Islet precursor cell (in vitro differentiated cells): ENCODE results near the gene C10orf90.

ENCODE experiments used
- DNase-seq: peaks from one replicate; pipeline ENCODE4 v3.0.0-alpha.2; 2018

Gene C10orf90

GRCh38 chr10:126528315-126528835 is 142.1 kb downstream of the C10orf90 start:
- no peak for DNase-seq

DNA sequence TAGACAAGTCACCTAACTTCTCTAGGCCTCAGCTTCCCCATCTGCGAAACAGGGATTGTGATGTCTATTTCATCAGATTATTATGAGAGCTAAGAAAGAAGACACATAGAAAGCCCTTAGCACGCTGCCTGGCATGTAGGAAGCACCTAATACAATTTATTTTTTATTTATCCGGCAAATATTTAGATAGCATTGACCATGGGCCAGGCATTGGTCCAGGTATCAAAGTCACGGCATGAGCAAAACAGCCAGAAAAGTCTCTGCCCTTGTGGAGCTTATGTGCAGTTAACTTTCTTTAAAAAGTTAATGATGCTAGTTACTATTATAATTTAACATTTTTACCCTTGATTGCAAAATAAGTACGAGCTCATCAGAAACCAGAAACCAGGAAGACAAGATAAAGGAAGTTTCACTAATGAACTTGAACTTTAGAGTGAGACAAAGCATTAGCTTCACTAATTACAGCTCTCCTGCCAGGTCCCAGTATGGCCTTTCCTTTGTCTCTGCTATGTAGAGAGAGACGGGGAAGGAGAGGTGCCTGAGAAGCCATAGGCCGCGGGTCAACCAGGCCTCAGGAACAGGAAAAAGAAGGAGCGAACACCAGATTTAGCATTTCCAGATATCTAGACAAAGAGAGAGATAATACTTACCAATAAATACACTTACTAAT is 142.7 kb downstream of the C10orf90 start:
- DNase-seq: no peak

DNA sequence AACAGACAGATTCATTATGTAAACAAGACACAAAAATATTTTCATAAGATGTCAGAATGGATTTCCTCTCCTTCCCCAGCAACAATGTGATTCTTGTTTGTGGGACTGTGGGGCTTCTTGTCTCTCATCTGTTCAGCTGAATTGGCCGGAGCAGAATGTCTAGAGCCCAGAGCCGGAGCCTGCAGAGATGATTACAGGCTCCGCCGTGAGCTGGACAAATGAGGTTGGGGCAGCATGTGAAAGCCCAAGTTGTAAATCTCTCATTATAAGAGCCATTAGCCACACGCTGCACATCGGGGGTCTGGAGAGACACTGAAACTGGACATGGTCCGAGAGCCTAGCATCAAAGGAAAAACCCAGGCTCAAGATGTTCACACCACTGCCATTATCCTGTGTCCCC is 145.2 kb downstream of the C10orf90 start:
- peak; percentile 62 for DNase-seq

- DNase-seq: no peak
These were observed 146.0 kb downstream of the C10orf90 start for GRCh38 chr10:126524526-126524925.

DNA sequence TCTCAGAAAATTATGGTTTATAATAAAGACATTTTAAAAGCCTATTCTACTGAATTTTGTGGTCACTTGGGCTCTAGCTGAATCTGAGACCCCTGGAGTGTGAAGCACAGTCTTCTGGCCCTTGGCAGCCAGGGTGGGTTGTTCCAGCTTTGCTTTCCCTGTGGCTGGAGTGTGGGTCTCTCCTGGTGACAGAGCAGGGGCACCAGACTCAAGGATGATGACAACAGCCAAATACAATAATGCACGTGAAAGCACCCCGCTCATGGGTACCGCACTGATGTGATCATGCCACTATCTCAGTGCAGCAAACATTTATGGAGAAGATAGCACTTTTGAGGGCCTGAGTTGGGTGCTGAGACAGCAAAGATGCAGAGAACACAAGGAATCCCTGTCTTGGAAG is 147.4 kb downstream of the C10orf90 start:
- no peak for DNase-seq

GRCh38 chr10:126521399-126521798 is 149.1 kb downstream of the C10orf90 start:
- no peak for DNase-seq

GRCh38 chr10:126520751-126521317 is 149.7 kb downstream of the C10orf90 start:
- no peak for DNase-seq

DNA sequence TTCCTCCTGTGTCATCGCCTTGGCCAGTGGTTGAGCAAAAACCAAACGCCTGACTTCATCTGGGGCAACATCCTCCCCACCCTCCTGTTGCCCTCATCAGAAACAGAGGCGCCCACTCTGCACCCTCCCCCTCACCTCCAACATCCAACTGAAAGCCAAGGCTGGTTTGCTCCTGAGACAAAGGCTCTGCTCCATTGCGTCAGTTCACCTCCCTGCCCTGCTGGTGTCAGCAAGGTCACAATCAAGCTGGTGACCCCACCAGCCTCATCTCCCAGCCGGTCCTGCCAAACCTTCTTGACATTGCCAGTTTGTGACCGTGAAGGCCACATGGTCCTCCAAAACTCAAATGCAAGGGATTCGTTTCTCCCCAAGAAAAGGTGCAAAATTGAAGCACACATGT is 150.5 kb downstream of the C10orf90 start:
- no peak for DNase-seq

- no peak for DNase-seq
These were observed 151.3 kb downstream of the C10orf90 start for GRCh38 chr10:126519185-126519584.

DNA sequence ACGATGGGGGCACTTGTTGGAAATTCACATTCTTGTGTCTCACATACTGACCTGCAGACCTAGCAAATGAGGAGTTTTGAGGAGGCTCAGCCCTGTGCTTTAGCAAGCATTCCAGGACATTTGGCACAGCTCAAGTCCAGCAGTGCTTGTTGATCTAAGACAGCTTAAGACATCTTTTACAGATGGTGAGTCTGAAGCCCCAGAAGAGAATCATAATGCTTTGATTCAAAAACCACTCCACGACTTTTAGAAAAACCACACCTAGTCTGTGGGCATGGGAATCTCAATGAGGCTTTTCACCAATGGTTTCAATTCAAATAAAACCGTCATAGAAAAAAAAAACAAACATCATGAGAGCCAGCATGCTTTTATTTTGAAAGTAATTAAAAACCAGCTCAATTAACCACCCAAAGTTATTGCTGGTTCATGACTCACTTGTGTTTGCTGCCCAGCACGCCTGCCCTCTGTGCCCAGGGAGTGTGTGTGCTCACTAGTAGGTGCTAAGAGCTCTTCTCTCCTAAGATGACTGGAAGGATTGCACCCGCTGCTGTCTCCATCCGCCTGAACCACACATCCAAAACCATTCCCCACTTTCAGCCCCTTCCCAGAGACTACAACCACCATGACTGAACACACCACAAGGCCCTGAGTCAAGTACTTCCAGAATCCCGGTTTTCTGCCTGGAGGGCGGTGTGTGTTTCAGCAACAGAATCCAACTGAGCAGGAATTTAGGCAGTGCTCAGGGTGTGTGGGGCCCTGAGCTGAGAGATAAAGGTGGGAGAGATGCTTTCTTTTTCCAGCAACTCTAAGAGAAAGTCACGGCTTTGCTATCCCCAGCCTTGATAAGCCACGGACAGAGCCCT is 152.0 kb downstream of the C10orf90 start:
- DNase-seq: peak; percentile 64

GRCh38 chr10:126516515-126516914 is 154.0 kb downstream of the C10orf90 start:
- DNase-seq: no peak

DNA sequence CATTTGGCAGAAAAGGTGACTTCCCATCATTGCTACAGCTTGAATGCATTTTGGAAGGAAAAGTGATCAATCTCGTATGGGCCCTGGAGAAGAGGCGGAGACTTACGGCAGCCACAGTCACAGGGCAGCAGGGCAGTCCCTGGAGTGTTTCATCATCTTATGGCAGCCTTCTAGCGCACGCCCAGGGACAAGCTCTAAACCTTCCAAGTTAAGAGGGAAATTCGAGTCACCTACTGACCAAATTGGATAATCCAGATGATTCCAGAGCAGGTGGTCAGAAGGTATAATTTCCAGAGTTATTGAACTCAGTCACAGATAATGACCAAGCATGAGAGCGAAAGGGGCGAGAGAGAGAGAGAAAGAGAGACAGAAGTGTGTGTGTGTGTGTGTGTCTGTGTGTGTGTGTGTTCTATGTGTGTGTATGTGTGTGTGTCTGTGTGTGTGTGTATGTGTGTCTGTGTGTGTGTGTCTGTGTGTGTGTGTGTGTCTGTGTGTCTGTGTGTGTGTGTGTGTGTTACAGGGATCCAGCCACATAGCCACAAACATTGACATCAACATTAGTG is 158.5 kb downstream of the C10orf90 start:
- peak; percentile 44 for DNase-seq

GRCh38 chr10:126509182-126509581 is 161.3 kb downstream of the C10orf90 start:
- DNase-seq: no peak

DNA sequence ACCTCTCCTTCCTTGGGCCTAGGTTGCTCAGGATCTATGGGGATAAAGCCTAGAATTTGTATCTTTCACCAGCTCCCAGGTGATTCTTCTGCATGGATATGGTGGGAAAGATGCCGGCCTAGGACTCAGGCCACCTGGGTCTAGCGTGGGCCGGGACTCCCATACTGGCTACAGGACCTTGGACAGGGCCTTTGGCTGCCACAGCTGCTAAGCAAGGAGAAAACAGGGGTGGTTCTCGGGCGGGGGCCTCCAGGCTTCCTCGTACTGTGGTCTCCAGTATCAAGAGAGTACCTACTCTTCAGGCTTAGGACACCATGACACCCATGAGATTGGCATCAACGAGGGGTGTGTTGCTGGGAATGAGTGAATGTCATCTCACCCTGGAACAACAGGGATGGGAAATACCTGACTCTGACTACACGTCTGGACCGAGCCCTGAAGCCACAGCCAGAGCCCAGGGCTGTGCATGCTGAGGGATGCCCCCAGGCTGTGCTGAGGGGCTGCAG is 161.9 kb downstream of the C10orf90 start:
- peak; percentile 63 for DNase-seq

DNA sequence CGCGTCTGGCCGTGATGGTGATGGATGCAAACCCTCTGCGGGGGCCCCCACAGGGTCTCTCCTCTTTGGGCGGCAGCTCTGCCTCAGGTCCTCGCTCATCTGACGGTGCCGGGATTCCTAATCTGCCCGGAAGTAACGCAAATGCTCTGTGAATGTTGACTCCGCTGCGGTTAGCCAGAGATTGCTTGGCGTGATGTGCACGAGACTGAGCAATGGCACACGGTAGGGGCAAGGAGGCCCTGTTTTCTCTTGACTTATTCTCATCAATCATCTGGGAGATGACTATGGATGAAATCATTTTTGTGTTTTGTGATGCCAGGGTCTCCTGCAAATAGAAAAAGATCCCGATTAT is 165.8 kb downstream of the C10orf90 start:
- no peak for DNase-seq

DNA sequence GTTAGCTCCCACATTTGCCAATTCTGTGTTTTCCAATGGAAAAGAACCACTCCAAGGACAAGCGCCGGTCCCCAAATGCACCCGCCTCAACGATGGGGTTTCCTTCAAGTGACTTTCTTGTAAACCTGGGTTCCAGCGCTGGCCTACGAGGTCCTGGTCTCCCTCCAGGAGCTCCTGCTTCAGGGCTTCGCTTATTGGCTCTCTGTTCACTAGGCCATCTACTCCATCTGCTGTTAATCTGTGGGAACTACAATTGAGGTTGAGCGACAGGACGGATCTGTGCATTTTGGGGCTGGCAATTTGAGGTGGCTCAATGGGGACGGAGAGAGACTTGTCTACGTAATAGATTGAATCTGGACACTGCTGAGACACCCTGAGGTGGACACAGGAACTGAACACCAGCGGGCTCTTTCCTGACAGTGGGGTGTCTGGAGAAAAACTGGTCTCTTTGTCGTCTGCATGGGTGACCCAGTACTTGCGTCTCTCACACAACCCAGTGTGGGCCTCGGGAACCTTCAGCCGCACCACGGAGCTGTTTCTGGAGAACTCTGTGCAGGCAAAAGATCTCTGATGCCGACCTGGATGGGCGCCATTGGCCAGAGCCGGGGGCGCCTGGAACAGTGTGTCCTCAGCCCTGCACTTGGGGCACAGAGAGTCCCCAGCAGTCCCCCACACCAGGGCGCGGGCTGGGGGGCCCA is 166.3 kb downstream of the C10orf90 start:
- peak; percentile 78 for DNase-seq

DNA sequence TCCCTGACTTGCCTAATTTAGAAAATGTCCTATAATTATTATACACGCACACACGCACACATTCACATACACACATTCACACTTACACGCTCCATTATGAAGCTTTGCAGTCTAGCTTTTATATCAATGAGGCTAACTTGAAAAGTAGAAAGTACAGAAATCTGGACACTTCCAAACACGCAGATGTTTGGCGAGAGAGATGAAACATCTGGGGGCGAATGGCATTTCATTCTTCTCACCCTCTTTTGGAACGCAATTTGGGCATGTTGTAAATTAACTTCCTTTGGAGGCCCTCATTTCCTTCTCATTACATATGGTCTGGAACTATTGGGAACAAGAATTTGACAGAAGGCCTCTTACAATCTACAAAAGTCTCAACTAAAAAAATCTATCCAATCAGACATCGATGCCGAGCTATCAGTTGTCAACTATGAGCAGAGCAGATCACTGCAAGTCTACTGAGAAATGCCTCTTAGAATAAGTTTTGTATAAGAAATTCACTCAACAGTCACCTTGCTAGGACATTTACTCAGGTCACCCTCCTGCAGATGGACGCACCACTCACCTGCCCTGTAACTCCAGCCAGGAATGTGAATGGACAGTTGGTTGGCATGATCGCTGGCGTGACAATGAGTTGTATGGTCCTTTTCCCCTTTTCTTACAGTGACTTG is 167.0 kb downstream of the C10orf90 start:
- DNase-seq: no peak

DNA sequence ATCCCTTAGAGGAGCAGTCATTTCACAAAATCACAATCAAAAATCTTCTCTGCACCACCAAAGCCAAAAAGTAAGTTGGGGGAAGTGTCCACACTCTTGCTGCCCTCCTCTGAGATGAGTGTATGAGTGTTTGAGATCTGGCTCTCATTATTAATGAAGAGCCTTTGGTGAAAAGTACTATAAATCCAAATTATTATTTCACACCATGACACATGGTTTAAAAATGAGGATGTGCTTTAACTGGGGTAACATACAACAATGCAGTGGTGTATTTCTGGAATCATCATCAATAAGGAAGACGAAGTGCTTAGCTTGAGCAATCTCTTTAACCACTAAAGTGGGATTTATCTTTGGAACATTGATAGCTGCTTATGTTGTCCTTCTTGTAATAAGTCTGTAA is 168.1 kb downstream of the C10orf90 start:
- DNase-seq: no peak

- no peak for DNase-seq
These were observed 168.7 kb downstream of the C10orf90 start for GRCh38 chr10:126501828-126502227.

- no peak for DNase-seq
These were observed 169.6 kb downstream of the C10orf90 start for GRCh38 chr10:126500866-126501265.

DNA sequence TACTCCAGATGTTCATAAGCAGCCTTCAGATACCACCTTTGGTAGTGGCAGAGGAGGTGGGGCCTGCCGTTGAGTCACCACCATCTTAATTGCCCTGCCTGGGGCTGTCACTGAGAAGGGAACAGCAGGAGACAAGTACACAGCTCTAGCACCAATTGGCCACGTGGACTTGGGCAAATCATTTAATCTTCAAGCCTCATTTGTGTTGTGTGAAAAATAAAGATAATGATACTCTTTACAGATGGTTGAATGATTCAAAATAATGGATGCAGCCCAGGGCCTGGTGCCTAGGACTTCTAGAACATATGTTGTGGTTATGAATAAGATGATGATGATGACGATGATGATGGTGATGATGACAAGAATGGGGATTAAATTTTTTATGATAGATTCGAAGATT is 170.3 kb downstream of the C10orf90 start:
- no peak for DNase-seq

DNA sequence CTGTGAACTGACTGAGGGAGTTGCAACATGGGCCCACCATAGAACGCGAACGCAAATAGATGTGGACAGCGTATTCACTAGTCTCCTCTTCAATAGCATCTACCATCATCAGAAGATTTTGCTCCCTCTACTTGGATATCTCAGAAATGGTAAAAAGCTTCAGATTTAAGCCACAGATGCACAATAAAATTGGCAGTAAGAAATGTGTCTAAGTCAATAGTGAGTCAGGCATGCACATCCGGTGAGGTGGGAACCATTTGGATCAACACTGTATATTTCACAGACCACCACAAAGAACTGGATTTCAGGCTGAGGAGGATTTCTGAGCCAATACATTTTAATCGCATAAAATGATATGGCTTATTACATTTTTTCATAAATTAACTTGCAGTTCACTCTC is 170.7 kb downstream of the C10orf90 start:
- no peak for DNase-seq
